CD4-positive, alpha-beta T cell treated with Interleukin-4 for 1 hour (primary cell): Measurements from ENCODE around the gene PDCD1.
"Not testable (repeated sequence)": the region's sequence is repeated elsewhere in the genome, so short reads cannot be mapped to it uniquely, and the experiment has no call there.

Experiments used
- DNase-seq, 2 donors: peaks; one replicate each; pipeline ENCODE4 v3.0.0-alpha.2; 2020 to 2022

Gene PDCD1

GRCh38 chr2:241811201-241811951 is 47.3 kb downstream of the PDCD1 start:
- DNase-seq, result no peak

GRCh38 chr2:241810307-241811200 is 48.1 kb downstream of the PDCD1 start:
- DNase-seq, result no peak

DNA sequence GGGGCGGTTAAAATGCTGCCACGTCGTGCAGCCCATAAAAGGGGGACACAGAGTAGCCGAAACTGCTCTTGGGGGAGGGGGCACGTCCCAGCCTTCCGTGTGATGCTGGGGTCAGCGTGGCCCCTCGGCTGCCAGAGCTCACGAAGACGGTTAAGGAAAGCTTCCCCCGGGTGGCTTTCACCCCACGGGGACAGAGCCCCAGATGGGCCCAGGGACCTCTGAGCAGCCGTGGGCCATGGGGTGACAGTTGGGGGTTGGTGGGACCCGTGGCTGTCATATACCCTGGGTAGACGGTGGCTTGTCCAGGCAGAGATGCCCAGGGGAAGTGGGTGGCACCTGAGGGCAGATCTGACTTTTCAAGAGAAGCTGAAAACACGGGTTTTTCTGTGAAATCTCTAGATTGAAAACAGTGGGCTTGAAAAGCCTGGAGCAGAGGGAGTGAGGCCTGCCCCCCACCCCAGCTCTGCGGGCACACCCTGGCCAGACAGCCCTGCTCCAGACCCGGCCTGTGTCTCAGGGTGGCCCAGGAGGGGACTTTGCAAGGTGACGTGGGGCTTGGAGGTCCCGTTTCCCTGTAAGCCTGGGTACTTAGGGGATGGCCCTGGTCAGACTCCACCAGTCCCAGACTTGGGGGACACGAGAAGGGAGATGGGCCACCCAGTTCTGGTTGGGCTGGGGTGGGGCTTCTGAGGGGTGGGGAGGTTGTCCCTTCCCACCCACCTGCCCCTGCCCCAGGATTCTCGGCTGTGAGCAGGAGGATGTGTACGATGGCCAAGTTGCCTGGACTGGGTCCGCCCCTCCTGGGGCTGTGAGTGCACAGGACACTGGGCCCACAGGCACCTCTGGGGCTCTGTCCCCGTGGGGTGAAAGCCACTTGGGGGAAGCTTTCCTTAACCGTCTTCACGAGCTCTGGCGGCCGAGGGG is 49.0 kb downstream of the PDCD1 start:
- no peak for DNase-seq

DNA sequence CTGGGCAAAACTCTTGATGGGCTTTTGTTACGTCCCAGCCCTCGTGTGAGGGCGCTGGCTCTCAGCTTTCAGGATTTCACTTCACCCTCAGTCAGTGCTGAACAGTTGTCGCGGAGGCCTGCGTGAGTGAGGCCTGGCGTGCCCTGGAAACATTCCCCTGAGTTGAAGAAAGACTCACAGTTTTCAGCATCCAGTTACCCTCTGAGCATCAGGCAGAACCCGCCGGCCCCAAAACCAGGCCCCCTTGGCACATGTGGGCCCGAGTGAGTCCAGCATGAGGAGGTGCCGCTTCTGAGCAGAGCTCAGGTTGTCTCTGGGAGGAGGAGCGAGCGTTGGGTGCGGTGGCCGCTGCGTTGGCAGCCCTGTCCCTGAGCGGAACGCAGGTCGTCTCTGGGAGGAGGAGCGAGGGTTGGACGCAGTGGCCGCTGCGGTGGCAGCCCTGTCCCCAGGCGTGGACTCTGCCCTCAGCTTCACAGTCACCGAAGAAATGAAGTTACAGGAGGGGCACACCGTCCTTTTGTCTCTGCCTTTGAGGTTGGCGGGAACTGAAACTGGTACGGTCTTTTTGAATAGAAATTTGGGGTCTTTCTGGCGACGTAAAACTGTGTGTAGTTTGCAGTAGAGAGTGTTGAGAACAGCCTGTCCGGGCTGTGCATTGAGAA is 49.8 kb downstream of the PDCD1 start, which contains the start of gene NEU4:
NEU4 (plus strand) TSS at position 473 of the 662 bp plus-strand sequence. CDS start 5,292 bp downstream, outside the sequence.
- no peak for DNase-seq

- DNase-seq, result no peak
Measured at GRCh38 chr2:241808051-241808720, 50.5 kb downstream of the PDCD1 start.

- not testable (repeated sequence) for DNase-seq
Measured at GRCh38 chr2:241806217-241806616, 52.5 kb downstream of the PDCD1 start.

DNA sequence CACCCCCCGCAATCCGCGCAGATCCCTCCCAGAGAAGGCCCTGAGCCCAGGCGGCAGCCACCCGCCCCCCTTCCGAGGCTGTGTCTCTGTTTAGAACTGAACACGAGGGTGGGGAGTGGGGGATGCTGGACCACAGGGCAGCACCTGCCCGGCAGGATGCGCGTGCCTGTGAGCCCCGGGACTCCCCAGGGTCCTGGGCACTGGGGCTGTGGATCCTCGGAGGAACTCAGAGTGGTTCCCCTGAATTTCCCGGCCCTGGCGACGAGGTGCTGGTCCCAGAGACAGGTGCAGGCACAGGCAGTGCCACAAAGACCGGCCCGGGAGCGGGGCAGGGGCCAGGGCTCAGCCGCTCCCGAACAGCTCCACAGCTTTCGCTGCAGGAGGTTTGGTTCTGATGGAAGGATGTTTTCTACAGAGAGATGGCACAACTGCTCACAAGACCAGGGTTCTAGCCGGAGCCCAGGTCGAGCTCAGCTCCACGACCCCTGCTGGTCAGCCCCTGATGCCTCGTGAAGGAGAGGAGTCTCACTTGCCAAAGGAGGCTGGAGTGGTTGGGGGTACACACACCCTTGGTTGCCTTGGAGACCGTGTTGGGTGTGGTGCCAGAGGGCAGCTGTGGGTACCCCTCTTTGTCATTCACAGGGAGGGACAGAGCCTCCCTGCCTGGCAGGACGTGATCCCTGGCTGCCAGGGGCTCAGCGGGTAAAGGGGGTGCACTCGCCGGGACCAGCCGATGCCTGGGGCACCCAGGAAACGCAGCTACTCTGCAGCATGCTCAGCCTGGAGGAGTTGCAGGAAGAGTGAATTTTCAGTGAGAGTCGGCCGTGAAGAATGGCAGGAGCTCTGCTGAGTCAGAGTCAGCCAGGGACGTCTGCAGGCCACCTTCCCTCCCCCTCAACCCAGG is 54.1 kb downstream of the PDCD1 start:
- peak in 1 of 2 donors; percentile 30 for DNase-seq

DNA sequence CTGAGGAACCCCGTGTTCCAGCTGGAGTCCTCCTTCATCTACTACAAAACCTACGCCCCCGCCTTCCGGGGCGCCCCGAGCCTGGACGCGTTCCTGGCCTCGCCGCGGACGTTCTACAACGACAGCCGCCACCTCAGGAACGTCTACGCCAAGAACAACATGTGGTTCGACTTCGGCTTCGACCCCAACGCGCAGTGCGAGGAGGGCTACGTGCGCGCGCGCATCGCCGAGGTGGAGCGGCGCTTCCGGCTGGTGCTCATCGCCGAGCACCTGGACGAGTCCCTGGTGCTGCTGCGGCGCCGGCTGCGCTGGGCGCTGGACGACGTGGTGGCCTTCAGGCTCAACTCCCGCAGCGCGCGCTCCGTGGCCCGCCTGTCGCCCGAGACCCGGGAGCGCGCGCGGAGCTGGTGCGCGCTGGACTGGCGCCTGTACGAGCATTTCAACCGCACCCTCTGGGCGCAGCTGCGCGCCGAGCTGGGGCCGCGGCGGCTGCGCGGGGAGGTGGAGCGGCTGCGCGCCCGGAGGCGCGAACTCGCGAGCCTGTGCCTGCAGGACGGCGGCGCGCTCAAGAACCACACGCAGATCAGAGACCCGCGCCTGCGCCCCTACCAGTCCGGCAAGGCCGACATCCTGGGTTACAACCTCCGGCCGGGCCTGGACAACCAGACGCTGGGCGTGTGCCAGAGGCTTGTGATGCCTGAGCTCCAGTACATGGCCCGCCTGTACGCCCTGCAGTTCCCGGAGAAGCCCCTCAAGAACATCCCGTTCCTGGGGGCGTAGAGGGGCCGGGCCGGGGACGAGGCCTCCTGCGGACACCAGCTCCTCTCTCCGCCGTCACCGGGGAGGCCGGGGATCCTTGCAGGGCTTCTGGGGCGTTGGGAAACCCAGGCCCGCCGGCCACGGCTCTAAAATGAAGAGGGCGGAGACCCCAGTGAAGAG is 55.0 kb downstream of the PDCD1 start:
- peak; percentile 39 to 62 for DNase-seq

- no peak for DNase-seq
Measured at GRCh38 chr2:241802421-241803318, 56.0 kb downstream of the PDCD1 start.

- peak in 1 of 2 donors; percentile 11 for DNase-seq
Measured at GRCh38 chr2:241801611-241802420, 56.9 kb downstream of the PDCD1 start.

- not testable (repeated sequence) for DNase-seq
Measured at GRCh38 chr2:241800198-241800903, 58.3 kb downstream of the PDCD1 start.
